Ishikawa (cell line): ENCODE results near the gene SPRY2.

Source experiments
- CEBPB ChIP-seq: IDR thresholded peaks from 2 replicates; pipeline ENCODE4 v1.6.1; 2012
- CREB1 ChIP-seq: IDR thresholded peaks from 2 replicates; pipeline ENCODE4 v1.6.1; 2012; ENCODE audit warnings: low read depth
- EGR1 ChIP-seq: IDR thresholded peaks from 2 replicates; pipeline ENCODE4 v1.6.1; 2012
- EP300 ChIP-seq: IDR thresholded peaks from 2 replicates; pipeline ENCODE4 v1.6.1; 2012; ENCODE audit warnings: borderline replicate concordance
- FOXM1 ChIP-seq: IDR thresholded peaks from 2 replicates; pipeline ENCODE4 v1.6.1; 2012; ENCODE audit warnings: low read depth, borderline replicate concordance
- MAX ChIP-seq: IDR thresholded peaks from 2 replicates; pipeline ENCODE4 v1.6.1; 2012
- NFIC ChIP-seq: IDR thresholded peaks from 2 replicates; pipeline ENCODE4 v1.6.1; 2012
- RAD21 ChIP-seq: IDR thresholded peaks from 2 replicates; pipeline ENCODE4 v1.6.1; 2012; ENCODE audit warnings: low read depth
- REST ChIP-seq: IDR thresholded peaks from 2 replicates; pipeline ENCODE4 v1.6.1; 2012; ENCODE audit warnings: low read depth, mild to moderate bottlenecking
- TAF1 ChIP-seq: IDR thresholded peaks from 2 replicates; pipeline ENCODE4 v1.6.1; 2012; ENCODE audit warnings: low read depth, mild to moderate bottlenecking
- TCF12 ChIP-seq: IDR thresholded peaks from 2 replicates; pipeline ENCODE4 v1.6.1; 2012; ENCODE audit warnings: low read depth
- TEAD4 ChIP-seq: IDR thresholded peaks from 2 replicates; pipeline ENCODE4 v1.6.1; 2012
- USF1 ChIP-seq: IDR thresholded peaks from 2 replicates; pipeline ENCODE4 v1.6.1; 2012
- YY1 ChIP-seq: IDR thresholded peaks from 2 replicates; pipeline ENCODE4 v1.6.1; 2012; ENCODE audit warnings: low read depth
- ZBTB7A ChIP-seq: IDR thresholded peaks from 2 replicates; pipeline ENCODE4 v1.6.1; 2012; ENCODE audit warnings: low read depth

SPRY2 gene

GRCh38 chr13:80314711-80315653 lies 25.9 kb downstream of the SPRY2 start:
- no peak for TF ChIP-seq CREB1
- TF ChIP-seq USF1: no peak
- TF ChIP-seq TEAD4: no peak
- TF ChIP-seq MAX: no peak
- no peak for TF ChIP-seq EP300
- no peak for TF ChIP-seq EGR1
- TF ChIP-seq FOXM1: no peak
- no peak for TF ChIP-seq RAD21
- no peak for TF ChIP-seq YY1
- no peak for TF ChIP-seq REST

GRCh38 chr13:80313668-80314256 lies 27.2 kb downstream of the SPRY2 start:
- no peak for TF ChIP-seq NFIC
- TF ChIP-seq TEAD4: no peak
- TF ChIP-seq REST: no peak
- no peak for TF ChIP-seq EGR1
- TF ChIP-seq CREB1: no peak
- no peak for TF ChIP-seq YY1
- TF ChIP-seq TCF12: no peak
- no peak for TF ChIP-seq EP300
- TF ChIP-seq FOXM1: no peak
- TF ChIP-seq USF1: no peak
- no peak for TF ChIP-seq ZBTB7A
- TF ChIP-seq CEBPB: no peak
- TF ChIP-seq RAD21: no peak
- no peak for TF ChIP-seq TAF1

GRCh38 chr13:80312967-80313366 lies 28.0 kb downstream of the SPRY2 start:
- TF ChIP-seq FOXM1 (no peak), USF1 (no peak), TCF12 (no peak), YY1 (no peak), EGR1 (no peak), TEAD4 (no peak), MAX (no peak), CEBPB (no peak), NFIC (no peak), ZBTB7A (no peak)

- TF ChIP-seq FOXM1 (no peak), MAX (no peak), ZBTB7A (no peak), RAD21 (no peak), CEBPB (no peak), EGR1 (no peak), TAF1 (no peak), CREB1 (no peak), NFIC (no peak), TCF12 (no peak)
Measured at GRCh38 chr13:80312012-80312704, 28.8 kb downstream of the SPRY2 start.

- no peak for TF ChIP-seq FOXM1
- TF ChIP-seq EP300: no peak
- no peak for TF ChIP-seq ZBTB7A
- no peak for TF ChIP-seq RAD21
- no peak for TF ChIP-seq USF1
- TF ChIP-seq CEBPB: no peak
- no peak for TF ChIP-seq REST
- TF ChIP-seq TAF1: no peak
- no peak for TF ChIP-seq TEAD4
- TF ChIP-seq EGR1: no peak
- no peak for TF ChIP-seq MAX
- no peak for TF ChIP-seq NFIC
- TF ChIP-seq CREB1: no peak
- TF ChIP-seq YY1: no peak
- no peak for TF ChIP-seq TCF12
Measured at GRCh38 chr13:80309926-80310325, 31.0 kb downstream of the SPRY2 start.
